HepG2 (cell line): Measurements from ENCODE around the gene ALX4. TPM values are rescaled to one million over a fixed set of nuclear protein-coding genes. Genes with fewer than 3 reads are reported as not detected.

Source experiments
- CEBPB ChIP-seq: IDR thresholded peaks from 2 replicates; pipeline ENCODE4 v1.6.1; 2011; ENCODE audit warnings: low read depth, low read length, improper control_type of control experiment, borderline replicate concordance
- CREM ChIP-seq, 2 experiments: sonication (generic) in 1 of 2; formaldehyde crosslinking in 1 of 2; IDR thresholded peaks; 2 replicates each; pipeline versions ENCODE4 v1.4.0 to v1.6.1; 2016 to 2020; ENCODE audit warnings: antibody characterized with exemption in 1 of 2, mild to moderate bottlenecking in 1 of 2, missing genetic modification reagents in 1 of 2
- DPF2 ChIP-seq: sonication (generic); formaldehyde crosslinking; IDR thresholded peaks from 2 replicates; pipeline ENCODE4 v1.4.0; 2020; ENCODE audit warnings: mild to moderate bottlenecking, low read depth, missing genetic modification reagents, borderline replicate concordance
- JDP2 ChIP-seq: sonication (generic); formaldehyde crosslinking; IDR thresholded peaks from 2 replicates; pipeline ENCODE4 v1.8.1; 2022; ENCODE audit warnings: missing genetic modification reagents, borderline replicate concordance
- NCOA5 ChIP-seq: sonication (generic); formaldehyde crosslinking; IDR thresholded peaks from 2 replicates; pipeline ENCODE4 v1.4.0; 2020; ENCODE audit warnings: missing genetic modification reagents
- RFXAP ChIP-seq: sonication (generic); formaldehyde crosslinking; IDR thresholded peaks from 2 replicates; pipeline ENCODE4 v1.4.0; 2020; ENCODE audit warnings: missing genetic modification reagents, borderline replicate concordance
- RORA ChIP-seq: sonication (generic); formaldehyde crosslinking; IDR thresholded peaks from 2 replicates; pipeline ENCODE4 v1.5.0; 2020; ENCODE audit warnings: mild to moderate bottlenecking, missing genetic modification reagents, moderate library complexity
- SIN3B ChIP-seq: fragments of 150-350 bp; IDR thresholded peaks from 2 replicates; pipeline ENCODE4 v1.6.1; 2014; ENCODE audit warnings: low read length
- STAG1 ChIP-seq: sonication (generic); formaldehyde crosslinking; IDR thresholded peaks from 2 replicates; pipeline ENCODE4 v1.4.0; 2020; ENCODE audit warnings: missing genetic modification reagents
- TGIF2 ChIP-seq: IDR thresholded peaks from 2 replicates; pipeline ENCODE4 v1.6.1; 2016; ENCODE audit warnings: control low read depth, missing compliant biosample characterization
- TSC22D2 ChIP-seq: sonication (generic); formaldehyde crosslinking; IDR thresholded peaks from 2 replicates; pipeline ENCODE4 v1.5.1; 2020; ENCODE audit warnings: missing genetic modification reagents, mild to moderate bottlenecking, borderline replicate concordance
- ZC3H4 ChIP-seq: sonication (generic); formaldehyde crosslinking; IDR thresholded peaks from 2 replicates; pipeline ENCODE4 v1.4.0; 2020; ENCODE audit warnings: missing genetic modification reagents, borderline replicate concordance
- ZNF180 ChIP-seq: sonication (generic); formaldehyde crosslinking; IDR thresholded peaks from 2 replicates; pipeline ENCODE4 v1.4.0; 2020; ENCODE audit warnings: low read depth, missing genetic modification reagents, borderline replicate concordance
- ZNF501 ChIP-seq: sonication (generic); formaldehyde crosslinking; IDR thresholded peaks from 2 replicates; pipeline ENCODE4 v1.5.1; 2020; ENCODE audit warnings: mild to moderate bottlenecking, moderate library complexity, missing genetic modification reagents
- ZNF644 ChIP-seq: IDR thresholded peaks from 2 replicates; pipeline ENCODE4 v1.6.1; 2016; ENCODE audit warnings: low read depth
- ZNF713 ChIP-seq: sonication (generic); formaldehyde crosslinking; IDR thresholded peaks from 2 replicates; pipeline ENCODE4 v1.4.0; 2020; ENCODE audit warnings: mild to moderate bottlenecking, missing genetic modification reagents
- polyA plus RNA-seq, 8 experiments: library from polyadenylated mRNA; depleted of rRNA in 3 of 8; stranded (reverse) in 7 of 8; unstranded in 1 of 8; fragments of >200 nt; fragmentation: Illumina TruSeq in 4 of 8; extraction: Trizol in 4 of 8; gene quantifications; 2 replicates each; pipeline versions ENCODE4 v1.2.1 to v1.2.3, GENCODE V29; 2011 to 2016; ENCODE audit warnings: low read depth in 4 of 8, missing spikeins in 1 of 8, mixed read lengths in 1 of 8; ENCODE audit not compliant: insufficient read depth in 1 of 8
- total RNA-seq, 5 experiments: library from RNA; depleted of rRNA; stranded (reverse); fragments of >200 nt; fragmentation: Illumina TruSeq; extraction: Trizol; gene quantifications; 2 replicates each; pipeline ENCODE4 v1.2.3, GENCODE V29; 2016; ENCODE audit warnings: low read depth in 1 of 5
- TF ChIP-seq, protein P1 (sequence below): sonication (generic); formaldehyde crosslinking; IDR thresholded peaks from 2 replicates; pipeline ENCODE4 v1.8.0; 2022; ENCODE audit warnings: mild to moderate bottlenecking, missing genetic modification reagents
- TF ChIP-seq, protein P2 (sequence below): sonication (generic); formaldehyde crosslinking; IDR thresholded peaks from 2 replicates; pipeline ENCODE4 v1.8.0; 2022; ENCODE audit warnings: mild to moderate bottlenecking, missing genetic modification reagents, borderline replicate concordance
- TF ChIP-seq, protein P3 (sequence below): sonication (generic); formaldehyde crosslinking; IDR thresholded peaks from 2 replicates; pipeline ENCODE4 v1.8.0; 2022; ENCODE audit warnings: mild to moderate bottlenecking, missing genetic modification reagents; ENCODE audit not compliant: insufficient replicate concordance
- TF ChIP-seq, protein P4 (sequence below): sonication (generic); formaldehyde crosslinking; IDR thresholded peaks from 2 replicates; pipeline ENCODE4 v1.5.0; 2020; ENCODE audit warnings: mild to moderate bottlenecking, missing genetic modification reagents
- TF ChIP-seq, protein P5 (sequence below): fragments of 450-650 bp; IDR thresholded peaks from 2 replicates; pipeline ENCODE4 v1.6.1; 2016

The ALX4 gene
- total and polyA plus RNA-seq, 2 of the 13 experiments (the other 11 are each of a cell fraction or from before 2014, with no cell fraction given), result not detected

DNA sequence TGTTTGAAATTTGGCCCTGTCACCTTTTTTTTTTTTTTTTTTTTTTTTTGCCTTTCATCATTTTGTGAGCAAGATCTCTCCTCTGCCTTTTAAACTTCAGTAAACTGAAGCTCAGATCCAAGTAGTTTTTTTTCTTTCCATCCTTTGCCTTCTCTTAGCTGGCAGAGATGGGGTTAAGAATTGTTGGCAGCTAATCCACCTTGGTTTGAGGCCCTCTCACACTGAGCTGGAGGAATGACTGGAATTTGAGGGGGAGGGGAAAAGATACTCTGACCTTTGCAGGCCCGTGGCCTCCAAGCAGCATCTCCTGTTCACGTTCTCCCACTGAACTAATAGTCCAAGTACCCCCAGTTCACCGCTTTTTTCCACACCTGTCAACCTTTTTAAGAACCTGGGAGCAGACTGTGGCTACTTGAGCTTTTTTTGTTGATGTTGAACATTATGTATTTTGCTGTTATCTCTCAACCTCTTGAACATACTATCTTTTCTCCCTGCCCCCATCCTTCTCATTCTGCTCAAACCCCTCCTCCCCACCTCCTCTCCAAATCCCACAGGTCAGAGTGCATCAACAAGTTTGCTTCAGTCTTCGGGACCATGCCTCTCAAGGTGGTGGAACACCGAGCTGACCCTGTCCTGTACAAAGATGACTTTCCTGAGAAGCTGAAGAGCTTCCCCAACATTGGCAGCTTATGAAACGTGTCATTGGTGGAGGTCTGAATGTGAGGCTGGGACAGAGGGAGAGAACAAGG, 66.2 kb downstream of the ALX4 start (continued):
- TF ChIP-seq, protein P1, sequence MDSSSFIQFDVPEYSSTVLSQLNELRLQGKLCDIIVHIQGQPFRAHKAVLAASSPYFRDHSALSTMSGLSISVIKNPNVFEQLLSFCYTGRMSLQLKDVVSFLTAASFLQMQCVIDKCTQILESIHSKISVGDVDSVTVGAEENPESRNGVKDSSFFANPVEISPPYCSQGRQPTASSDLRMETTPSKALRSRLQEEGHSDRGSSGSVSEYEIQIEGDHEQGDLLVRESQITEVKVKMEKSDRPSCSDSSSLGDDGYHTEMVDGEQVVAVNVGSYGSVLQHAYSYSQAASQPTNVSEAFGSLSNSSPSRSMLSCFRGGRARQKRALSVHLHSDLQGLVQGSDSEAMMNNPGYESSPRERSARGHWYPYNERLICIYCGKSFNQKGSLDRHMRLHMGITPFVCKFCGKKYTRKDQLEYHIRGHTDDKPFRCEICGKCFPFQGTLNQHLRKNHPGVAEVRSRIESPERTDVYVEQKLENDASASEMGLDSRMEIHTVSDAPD, result no peak
- no peak for TF ChIP-seq ZC3H4 (CRISPR knock-in tag)
- TF ChIP-seq RORA, result no peak
- TF ChIP-seq, protein P2, sequence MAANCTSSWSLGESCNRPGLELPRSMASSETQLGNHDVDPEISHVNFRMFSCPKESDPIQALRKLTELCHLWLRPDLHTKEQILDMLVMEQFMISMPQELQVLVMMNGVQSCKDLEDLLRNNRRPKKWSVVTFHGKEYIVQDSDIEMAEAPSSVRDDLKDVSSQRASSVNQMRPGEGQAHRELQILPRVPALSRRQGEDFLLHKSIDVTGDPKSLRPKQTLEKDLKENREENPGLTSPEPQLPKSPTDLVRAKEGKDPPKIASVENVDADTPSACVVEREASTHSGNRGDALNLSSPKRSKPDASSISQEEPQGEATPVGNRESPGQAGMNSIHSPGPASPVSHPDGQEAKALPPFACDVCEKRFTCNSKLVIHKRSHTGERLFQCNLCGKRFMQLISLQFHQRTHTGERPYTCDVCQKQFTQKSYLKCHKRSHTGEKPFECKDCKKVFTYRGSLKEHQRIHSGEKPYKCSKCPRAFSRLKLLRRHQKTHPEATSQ, result no peak
- no peak for TF ChIP-seq ZNF713 (CRISPR knock-in tag)
- no peak for TF ChIP-seq JDP2 (CRISPR knock-in tag)
- TF ChIP-seq CREM (IDR thresholded peaks at IDR 0.05), result peak; percentile 19; the same call in 1 of the 2 replicates
- TF ChIP-seq CREM (CRISPR knock-in tag; IDR thresholded peaks at IDR 0.05), result no peak
- TF ChIP-seq, protein P3, sequence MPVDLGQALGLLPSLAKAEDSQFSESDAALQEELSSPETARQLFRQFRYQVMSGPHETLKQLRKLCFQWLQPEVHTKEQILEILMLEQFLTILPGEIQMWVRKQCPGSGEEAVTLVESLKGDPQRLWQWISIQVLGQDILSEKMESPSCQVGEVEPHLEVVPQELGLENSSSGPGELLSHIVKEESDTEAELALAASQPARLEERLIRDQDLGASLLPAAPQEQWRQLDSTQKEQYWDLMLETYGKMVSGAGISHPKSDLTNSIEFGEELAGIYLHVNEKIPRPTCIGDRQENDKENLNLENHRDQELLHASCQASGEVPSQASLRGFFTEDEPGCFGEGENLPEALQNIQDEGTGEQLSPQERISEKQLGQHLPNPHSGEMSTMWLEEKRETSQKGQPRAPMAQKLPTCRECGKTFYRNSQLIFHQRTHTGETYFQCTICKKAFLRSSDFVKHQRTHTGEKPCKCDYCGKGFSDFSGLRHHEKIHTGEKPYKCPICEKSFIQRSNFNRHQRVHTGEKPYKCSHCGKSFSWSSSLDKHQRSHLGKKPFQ, result no peak
- no peak for TF ChIP-seq NCOA5 (CRISPR knock-in tag)
- TF ChIP-seq RFXAP (CRISPR knock-in tag), result no peak
- TF ChIP-seq DPF2 (CRISPR knock-in tag), result peak; percentile 41; the same call in 1 of the 2 replicates
- TF ChIP-seq, protein P4, sequence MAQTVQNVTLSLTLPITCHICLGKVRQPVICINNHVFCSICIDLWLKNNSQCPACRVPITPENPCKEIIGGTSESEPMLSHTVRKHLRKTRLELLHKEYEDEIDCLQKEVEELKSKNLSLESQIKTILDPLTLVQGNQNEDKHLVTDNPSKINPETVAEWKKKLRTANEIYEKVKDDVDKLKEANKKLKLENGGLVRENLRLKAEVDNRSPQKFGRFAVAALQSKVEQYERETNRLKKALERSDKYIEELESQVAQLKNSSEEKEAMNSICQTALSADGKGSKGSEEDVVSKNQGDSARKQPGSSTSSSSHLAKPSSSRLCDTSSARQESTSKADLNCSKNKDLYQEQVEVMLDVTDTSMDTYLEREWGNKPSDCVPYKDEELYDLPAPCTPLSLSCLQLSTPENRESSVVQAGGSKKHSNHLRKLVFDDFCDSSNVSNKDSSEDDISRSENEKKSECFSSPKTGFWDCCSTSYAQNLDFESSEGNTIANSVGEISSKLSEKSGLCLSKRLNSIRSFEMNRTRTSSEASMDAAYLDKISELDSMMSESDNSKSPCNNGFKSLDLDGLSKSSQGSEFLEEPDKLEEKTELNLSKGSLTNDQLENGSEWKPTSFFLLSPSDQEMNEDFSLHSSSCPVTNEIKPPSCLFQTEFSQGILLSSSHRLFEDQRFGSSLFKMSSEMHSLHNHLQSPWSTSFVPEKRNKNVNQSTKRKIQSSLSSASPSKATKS (CRISPR knock-in tag), result no peak
- TF ChIP-seq, protein P5, sequence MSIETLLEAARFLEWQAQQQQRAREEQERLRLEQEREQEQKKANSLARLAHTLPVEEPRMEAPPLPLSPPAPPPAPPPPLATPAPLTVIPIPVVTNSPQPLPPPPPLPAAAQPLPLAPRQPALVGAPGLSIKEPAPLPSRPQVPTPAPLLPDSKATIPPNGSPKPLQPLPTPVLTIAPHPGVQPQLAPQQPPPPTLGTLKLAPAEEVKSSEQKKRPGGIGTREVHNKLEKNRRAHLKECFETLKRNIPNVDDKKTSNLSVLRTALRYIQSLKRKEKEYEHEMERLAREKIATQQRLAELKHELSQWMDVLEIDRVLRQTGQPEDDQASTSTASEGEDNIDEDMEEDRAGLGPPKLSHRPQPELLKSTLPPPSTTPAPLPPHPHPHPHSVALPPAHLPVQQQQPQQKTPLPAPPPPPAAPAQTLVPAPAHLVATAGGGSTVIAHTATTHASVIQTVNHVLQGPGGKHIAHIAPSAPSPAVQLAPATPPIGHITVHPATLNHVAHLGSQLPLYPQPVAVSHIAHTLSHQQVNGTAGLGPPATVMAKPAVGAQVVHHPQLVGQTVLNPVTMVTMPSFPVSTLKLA, result no peak
- TF ChIP-seq ZNF180 (CRISPR knock-in tag), result no peak
- peak; percentile 63; the same call in 1 of the 2 replicates for TF ChIP-seq ZNF644 (CRISPR knock-in tag)
- TF ChIP-seq TSC22D2 (CRISPR knock-in tag), result no peak
- 0 out of 2 replicates have a peak, but pooled peaks have one; percentile 6 for TF ChIP-seq STAG1 (CRISPR knock-in tag)
- no peak for TF ChIP-seq SIN3B
- TF ChIP-seq ZNF501, result no peak
- no peak for TF ChIP-seq CEBPB
- 0 out of 2 replicates have a peak, but pooled peaks have one; percentile 45 for TF ChIP-seq TGIF2 (CRISPR knock-in tag)
